Measurements from ENCODE around the gene ITPRIPL2. TPM values are rescaled to one million over a fixed set of nuclear protein-coding genes. Genes with fewer than 3 reads are reported as not detected.

Gene ITPRIPL2
- total and polyA plus RNA-seq, 2 of the 13 experiments (the other 11 are each of a cell fraction or from before 2014, with no cell fraction given) = 5.9 to 12.6 TPM

DNA sequence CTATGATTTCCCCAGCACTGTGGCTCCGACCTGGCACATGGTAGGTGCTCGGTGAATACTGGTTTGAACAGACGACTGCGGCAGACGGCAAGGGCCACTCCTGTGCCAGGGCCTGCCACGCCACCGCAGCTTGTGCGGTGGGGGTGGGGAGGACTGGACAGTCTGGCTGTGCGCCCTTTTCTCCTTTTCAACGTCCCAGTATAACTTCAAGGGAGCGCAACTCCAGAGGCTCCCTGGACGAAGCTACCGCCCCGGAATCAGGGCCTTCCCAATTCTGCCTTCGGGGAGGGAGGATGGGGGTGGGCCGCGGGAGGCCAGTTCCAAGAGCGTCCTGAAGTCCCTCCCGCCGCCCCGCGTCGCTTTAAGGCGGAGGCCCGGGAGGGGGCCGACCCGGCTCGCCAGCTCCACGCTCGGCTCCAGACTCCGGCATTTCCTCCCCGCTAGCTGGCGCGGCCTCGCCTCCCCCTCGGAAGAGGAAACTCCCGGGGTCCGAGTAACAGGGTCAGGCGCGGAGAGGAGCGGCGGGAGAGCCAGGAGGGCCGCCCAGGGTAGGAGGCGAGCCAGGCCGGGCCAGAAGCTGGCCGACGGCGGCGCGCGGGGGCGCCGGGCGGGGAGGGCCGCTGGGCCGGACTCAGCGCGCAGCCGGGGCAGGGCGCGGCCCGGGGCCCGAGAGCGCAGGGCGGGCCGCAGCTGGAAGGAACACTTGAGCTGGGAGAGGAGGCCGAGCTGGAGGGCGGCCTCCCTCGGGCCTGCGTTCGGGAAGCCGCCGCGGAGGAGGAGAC lies at the start of gene ITPRIPL2 (continued):
- 0 out of 2 replicates have a peak, but pooled peaks have one; percentile 32 for TF ChIP-seq REPIN1 (CRISPR knock-in tag; IDR thresholded peaks at IDR 0.05; ENCODE audit: borderline replicate concordance, low read depth)
- TF ChIP-seq MIER3 (CRISPR knock-in tag; IDR thresholded peaks at IDR 0.05; ENCODE audit: borderline replicate concordance) = no peak
- TF ChIP-seq ZNF136 (CRISPR knock-in tag; IDR thresholded peaks at IDR 0.05; ENCODE audit: low read depth) = no peak
- TF ChIP-seq MEIS1 (CRISPR knock-in tag; IDR thresholded peaks at IDR 0.05; ENCODE audit: borderline replicate concordance) = peak; percentile 77
- TF ChIP-seq ZNF557 (CRISPR knock-in tag; IDR thresholded peaks at IDR 0.05) = no peak
- TF ChIP-seq ZEB1 (IDR thresholded peaks at IDR 0.05; ENCODE audit: insufficient replicate concordance, low read depth) = no peak
- TF ChIP-seq TARDBP (CRISPR knock-in tag; IDR thresholded peaks at IDR 0.05) = peak; percentile 48; the same call in 1 of the 2 replicates
- TF ChIP-seq POLR2A (IDR thresholded peaks at IDR 0.05; ENCODE audit: insufficient read depth in 1 of 2, low read depth in 2 of 2, low read length in 2 of 2) = peak; percentile 77 to 79
- TF ChIP-seq, protein P1, sequence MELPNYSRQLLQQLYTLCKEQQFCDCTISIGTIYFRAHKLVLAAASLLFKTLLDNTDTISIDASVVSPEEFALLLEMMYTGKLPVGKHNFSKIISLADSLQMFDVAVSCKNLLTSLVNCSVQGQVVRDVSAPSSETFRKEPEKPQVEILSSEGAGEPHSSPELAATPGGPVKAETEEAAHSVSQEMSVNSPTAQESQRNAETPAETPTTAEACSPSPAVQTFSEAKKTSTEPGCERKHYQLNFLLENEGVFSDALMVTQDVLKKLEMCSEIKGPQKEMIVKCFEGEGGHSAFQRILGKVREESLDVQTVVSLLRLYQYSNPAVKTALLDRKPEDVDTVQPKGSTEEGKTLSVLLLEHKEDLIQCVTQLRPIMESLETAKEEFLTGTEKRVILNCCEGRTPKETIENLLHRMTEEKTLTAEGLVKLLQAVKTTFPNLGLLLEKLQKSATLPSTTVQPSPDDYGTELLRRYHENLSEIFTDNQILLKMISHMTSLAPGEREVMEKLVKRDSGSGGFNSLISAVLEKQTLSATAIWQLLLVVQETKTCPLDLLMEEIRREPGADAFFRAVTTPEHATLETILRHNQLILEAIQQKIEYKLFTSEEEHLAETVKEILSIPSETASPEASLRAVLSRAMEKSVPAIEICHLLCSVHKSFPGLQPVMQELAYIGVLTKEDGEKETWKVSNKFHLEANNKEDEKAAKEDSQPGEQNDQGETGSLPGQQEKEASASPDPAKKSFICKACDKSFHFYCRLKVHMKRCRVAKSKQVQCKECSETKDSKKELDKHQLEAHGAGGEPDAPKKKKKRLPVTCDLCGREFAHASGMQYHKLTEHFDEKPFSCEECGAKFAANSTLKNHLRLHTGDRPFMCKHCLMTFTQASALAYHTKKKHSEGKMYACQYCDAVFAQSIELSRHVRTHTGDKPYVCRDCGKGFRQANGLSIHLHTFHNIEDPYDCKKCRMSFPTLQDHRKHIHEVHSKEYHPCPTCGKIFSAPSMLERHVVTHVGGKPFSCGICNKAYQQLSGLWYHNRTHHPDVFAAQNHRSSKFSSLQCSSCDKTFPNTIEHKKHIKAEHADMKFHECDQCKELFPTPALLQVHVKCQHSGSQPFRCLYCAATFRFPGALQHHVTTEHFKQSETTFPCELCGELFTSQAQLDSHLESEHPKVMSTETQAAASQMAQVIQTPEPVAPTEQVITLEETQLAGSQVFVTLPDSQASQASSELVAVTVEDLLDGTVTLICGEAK (IDR thresholded peaks at IDR 0.05) = no peak
- TF ChIP-seq, protein P1 (CRISPR knock-in tag; IDR thresholded peaks at IDR 0.05) = peak; percentile 80
- TF ChIP-seq ZNF550 (CRISPR knock-in tag; IDR thresholded peaks at IDR 0.05; ENCODE audit: borderline replicate concordance) = no peak
- no peak for TF ChIP-seq EZH2 (conservative IDR thresholded peaks at IDR 0.05; ENCODE audit: low read depth, low read length)
- peak; percentile 89 for TF ChIP-seq ZNF746 (CRISPR knock-in tag; IDR thresholded peaks at IDR 0.05)
- TF ChIP-seq ZNF776 (CRISPR knock-in tag; IDR thresholded peaks at IDR 0.05) = no peak
- no peak for TF ChIP-seq ZNF382 (CRISPR knock-in tag; IDR thresholded peaks at IDR 0.05; ENCODE audit: borderline replicate concordance)
- TF ChIP-seq, protein P2, sequence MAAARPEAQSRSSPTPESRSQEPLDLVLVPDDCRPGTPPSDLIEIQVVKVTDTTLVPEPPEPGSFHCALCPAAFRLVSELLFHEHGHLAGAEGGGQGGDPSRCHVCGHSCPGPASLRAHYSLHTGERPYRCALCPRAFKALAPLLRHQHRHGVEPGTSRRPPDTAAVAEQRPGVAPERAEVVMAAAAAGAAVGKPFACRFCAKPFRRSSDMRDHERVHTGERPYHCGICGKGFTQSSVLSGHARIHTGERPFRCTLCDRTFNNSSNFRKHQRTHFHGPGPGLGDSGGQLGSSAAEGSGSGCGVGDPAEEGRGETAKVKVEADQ (CRISPR knock-in tag; IDR thresholded peaks at IDR 0.05; ENCODE audit: borderline replicate concordance) = peak; percentile 76
- TF ChIP-seq ZNF101 (CRISPR knock-in tag; IDR thresholded peaks at IDR 0.05; ENCODE audit: borderline replicate concordance, low read depth) = no peak; the same call in 1 of the 2 replicates
- no peak for TF ChIP-seq THYN1 (CRISPR knock-in tag; IDR thresholded peaks at IDR 0.05; ENCODE audit: borderline replicate concordance, low read depth)
- TF ChIP-seq, protein P3, sequence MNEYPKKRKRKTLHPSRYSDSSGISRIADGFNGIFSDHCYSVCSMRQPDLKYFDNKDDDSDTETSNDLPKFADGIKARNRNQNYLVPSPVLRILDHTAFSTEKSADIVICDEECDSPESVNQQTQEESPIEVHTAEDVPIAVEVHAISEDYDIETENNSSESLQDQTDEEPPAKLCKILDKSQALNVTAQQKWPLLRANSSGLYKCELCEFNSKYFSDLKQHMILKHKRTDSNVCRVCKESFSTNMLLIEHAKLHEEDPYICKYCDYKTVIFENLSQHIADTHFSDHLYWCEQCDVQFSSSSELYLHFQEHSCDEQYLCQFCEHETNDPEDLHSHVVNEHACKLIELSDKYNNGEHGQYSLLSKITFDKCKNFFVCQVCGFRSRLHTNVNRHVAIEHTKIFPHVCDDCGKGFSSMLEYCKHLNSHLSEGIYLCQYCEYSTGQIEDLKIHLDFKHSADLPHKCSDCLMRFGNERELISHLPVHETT (CRISPR knock-in tag; conservative IDR thresholded peaks at IDR 0.05) = peak; percentile 85

Data from HepG2 (cell line).